GM19351 (cell line): ENCODE results near the gene CASP8.
A peak's percentile ranks its signal among the peaks of the same experiment; 100 is the strongest.

ENCODE experiments used
- ATAC-seq: cut with Tn5 transposase; IDR thresholded peaks from one replicate; pipeline ENCODE4 v1.9.1; 2021; ENCODE audit warnings: mild to moderate bottlenecking, moderate library complexity; ENCODE audit not compliant: unreplicated experiment

Gene CASP8

GRCh38 chr2:201242571-201243277, 17.6 kb upstream of the CASP8 start:
- ATAC-seq = no peak

GRCh38 chr2:201244829-201245228, 15.5 kb upstream of the CASP8 start:
- no peak for ATAC-seq

DNA sequence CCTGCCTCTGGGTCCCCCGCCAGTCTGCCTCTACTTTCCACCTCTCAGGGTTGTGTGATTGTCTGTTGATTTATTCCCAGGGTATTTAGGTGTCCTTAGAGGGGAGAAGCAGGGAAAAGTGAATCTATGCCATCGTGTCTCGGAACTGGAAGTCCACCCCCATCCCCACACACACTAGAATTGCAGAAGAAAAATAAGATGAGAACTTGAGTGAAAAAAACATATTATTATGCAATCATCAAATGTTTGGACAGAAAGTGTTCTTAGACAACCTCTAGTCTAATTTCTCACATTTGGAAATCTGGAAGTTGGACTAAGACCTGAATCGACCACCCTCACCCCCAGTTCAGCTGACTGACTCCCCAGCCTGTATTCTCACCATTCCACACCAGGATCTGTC, 14.1 kb upstream of the CASP8 start:
- no peak for ATAC-seq

DNA sequence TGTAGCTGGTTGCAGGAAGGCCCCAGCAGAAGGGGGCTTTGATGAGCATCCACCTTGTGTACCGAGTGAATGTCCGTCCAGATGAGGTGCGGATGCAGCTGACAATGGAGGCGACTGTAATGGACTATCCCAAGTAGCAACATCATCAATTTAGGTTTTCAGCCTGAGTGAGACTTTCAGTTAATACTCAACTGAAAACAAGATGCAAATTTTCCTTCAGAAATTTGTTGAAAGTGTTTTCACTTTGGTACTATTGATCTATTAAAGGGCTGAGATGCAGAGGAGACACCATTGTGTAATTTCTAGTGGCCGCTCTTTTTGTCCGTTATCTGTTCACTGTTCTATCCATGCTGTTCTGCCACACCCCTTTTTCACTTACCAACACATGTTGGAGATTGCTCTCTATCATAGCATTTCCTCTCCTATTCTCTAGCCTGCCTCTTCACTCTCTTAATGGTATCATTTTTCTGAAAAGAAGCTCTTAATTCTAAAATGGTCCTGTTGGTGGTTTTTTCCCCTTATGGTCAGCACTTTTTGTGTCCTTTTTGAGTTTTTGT, 12.0 kb upstream of the CASP8 start:
- peak; percentile 31 for ATAC-seq

GRCh38 chr2:201249889-201250288, 10.4 kb upstream of the CASP8 start:
- ATAC-seq = no peak

DNA sequence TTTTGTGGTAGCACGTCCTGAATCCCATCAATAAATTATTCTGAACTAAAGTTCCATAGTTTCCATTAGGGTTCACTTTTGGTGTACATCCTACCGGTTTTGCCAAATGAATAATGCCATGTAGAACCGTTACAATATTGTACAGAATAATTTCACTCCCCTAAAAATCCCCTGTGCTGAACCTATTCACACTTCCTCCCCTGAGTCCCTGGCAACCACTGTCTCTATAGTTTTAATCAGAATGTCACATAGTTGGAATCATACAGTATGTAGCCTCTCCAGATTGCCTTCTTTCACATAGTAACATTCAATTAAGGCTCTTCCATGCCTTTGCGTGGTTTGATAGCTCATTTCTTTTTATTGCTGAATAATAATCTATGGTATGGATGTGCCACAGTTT, 9.6 kb upstream of the CASP8 start:
- no peak for ATAC-seq

GRCh38 chr2:201254081-201254730, 6.1 kb upstream of the CASP8 start:
- ATAC-seq = no peak

DNA sequence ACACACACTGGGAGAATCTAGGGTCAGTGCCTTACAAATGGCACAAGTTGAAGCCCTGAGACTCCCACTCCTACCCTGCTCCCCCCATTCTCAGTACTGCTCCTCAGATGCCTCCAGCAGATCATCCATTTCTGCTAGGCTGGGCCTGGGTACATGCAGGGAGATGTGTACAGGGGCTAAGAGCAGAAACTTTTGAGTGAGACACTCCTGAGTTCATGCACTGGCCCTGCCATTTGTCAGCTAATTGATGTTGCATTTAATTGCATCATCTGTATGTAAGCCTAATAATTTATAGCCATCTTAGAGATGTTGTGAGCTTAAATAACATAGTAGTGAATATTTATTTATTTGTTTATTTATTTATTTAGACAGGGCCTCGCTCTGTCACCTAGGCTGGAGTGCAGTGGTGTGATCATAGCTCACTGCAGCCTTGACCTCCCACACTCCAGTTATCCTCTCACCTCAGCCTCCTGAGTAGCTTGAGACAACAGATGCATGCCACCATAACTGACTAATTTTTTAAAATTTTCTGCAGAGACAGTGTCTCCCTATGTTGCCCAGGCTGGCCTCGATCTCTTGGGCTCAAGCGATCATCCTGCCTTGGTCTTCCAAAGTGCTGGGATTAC, 4.8 kb upstream of the CASP8 start:
- ATAC-seq = no peak

- ATAC-seq = no peak
These were observed 4.3 kb upstream of the CASP8 start for GRCh38 chr2:201256082-201256481.

GRCh38 chr2:201257381-201257955, 2.9 kb upstream of the CASP8 start:
- peak; percentile 35 for ATAC-seq

- peak; percentile 58 for ATAC-seq
These were observed 2.2 kb upstream of the CASP8 start for GRCh38 chr2:201257956-201258665.

DNA sequence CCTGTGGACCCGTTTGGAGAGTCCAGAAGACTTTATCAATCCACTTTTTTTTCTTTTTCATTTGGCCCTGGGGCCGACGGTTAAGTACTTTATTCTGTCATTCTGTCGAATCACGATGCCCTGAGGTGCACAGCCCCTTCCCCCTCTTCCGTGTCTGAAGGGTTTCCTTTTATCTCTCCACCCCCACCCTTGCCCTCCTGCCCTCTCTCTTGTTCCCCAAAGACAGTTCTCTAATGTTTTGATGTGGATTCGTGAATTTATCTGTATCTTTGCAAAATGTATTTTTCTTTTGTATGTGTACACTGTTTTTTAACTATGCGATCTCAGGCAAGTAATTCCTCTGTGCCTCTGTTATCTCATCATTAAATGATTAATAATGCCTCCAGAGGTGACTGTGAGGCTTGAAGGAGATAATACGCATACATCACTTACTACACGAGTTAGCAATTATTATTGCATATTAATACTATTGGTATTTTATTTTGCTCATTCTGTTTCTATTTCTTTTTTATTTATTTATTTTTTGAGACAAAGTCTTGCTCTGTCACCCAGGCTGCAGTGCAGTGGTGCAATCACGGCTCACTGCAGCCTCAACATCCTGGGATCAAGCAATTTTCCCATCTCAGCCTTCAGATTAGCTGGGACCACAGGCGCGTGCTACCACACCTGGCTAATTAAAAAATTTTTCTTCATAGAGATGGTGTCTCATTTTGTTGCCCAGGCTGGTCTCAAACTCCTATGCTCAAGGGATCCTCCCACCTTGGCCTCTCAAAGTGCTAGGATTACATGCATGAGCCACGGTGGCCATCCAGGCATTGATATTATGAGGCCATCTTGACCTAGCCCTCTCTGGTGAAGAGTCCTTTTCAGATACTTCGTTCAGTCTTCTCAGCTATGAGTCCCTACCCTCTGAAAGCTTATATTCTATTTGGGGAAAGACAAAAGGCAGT, 1.4 kb upstream of the CASP8 start:
- ATAC-seq = peak; percentile 8

DNA sequence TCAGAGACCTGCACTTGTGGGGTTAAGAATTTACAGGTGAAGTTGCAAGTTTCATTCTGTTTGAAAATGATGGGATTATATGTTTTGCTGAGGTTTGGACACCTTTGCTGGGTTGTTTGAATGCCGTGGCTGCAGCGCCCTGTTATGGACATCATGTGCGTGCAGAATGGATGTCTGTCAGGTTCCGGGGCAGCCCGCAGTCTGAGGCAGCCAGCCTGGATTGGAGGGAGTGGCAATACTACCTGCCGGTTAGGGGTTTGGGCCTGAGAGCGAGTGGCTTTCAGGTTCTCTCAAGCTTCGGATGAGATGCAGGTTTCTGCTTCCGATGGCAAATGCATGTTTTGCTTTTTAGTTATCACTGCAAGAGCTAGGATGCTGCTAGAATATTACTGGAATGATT, 1.1 kb downstream of the CASP8 start:
- no peak for ATAC-seq

DNA sequence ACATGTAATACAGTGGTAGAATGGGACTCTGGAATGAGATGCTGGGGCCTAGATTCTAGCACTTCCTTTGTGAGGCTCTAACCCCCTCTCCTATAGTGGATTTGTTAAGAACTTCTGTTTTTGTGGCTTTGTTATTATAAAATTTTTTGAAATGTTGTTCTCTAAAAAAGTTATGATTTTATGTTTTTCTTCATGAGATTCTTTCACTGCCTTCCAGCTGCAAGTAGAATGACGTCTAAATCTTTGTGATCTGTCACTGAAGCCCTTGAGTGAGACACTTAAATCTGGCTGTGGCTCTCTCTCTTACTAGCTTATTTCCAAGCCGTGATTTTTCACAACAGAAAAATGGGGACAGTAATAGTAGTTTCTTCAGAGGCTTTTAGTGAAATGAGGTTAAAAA, 1.6 kb downstream of the CASP8 start:
- ATAC-seq = no peak

GRCh38 chr2:201262718-201263117, 2.4 kb downstream of the CASP8 start:
- no peak for ATAC-seq

- no peak for ATAC-seq
These were observed 3.4 kb downstream of the CASP8 start for GRCh38 chr2:201263779-201264178.

- no peak for ATAC-seq
These were observed 4.3 kb downstream of the CASP8 start for GRCh38 chr2:201264472-201265173.

GRCh38 chr2:201266629-201267028, 6.3 kb downstream of the CASP8 start:
- no peak for ATAC-seq
